Stimulated activated CD4-positive, alpha-beta T cell treated with anti-CD3 and anti-CD28 coated beads, Interleukin-1b, Interleukin-23, amount 100 ng/mL, for 4 hours (primary cell): ENCODE data around the gene ARHGEF10L.
A peak's percentile ranks its signal among the peaks of the same experiment; 100 is the strongest.

Experiments used
- DNase-seq, 2 donors: peaks; one replicate each; pipeline ENCODE4 v3.0.0-alpha.2; 2020; ENCODE audit warnings: low read depth in 2 of 2

The ARHGEF10L gene

DNA sequence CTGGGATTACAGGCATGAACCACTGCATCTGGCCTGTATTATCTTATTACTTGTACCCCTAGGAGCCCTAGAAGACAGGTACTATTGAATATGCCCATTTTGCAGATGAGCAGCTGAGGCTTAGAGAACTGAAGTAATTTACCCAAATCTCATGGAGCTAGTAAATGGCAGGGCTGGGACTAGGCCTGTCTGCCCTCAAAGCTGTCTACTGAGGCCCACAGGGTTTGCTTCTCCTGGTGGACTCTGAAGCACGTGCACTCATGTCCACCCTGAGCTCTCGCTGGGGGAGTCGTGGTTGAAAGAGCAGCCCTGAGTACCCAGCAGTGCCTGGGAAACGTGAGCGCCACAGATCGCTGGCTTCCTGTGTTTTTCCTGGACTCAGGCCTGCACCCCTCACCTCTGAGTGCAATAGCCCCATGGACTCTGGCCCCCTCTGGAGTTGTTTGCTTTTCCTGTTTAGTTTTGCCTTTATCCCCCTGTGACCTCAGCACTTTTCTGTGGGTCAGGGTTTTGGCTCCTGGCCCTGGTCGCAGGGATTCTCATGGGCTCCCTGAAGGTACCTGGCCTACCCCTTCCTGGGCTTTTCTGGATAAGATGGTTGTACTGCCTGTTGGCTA, 52.4 kb downstream of the ARHGEF10L start:
- DNase-seq, result no peak

DNA sequence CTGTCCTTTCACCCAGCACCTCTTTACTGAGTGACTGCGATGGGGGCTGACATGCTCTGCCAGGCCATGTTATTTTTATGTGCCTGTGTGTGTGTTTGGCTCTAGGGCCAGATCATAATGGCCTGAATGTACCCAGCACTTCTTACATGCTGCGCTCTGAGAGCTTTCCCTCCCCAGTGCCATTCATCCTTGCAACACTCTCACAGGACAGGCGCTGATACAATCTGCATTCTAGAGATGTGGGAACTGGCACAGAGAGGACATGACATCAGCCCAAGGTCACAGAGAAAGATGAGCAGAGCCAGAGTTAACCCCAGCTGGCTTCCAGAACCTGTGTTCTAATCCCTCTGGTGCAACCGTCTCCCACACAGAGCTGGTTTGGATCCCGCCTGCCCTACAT, 54.5 kb downstream of the ARHGEF10L start:
- DNase-seq, result no peak

DNA sequence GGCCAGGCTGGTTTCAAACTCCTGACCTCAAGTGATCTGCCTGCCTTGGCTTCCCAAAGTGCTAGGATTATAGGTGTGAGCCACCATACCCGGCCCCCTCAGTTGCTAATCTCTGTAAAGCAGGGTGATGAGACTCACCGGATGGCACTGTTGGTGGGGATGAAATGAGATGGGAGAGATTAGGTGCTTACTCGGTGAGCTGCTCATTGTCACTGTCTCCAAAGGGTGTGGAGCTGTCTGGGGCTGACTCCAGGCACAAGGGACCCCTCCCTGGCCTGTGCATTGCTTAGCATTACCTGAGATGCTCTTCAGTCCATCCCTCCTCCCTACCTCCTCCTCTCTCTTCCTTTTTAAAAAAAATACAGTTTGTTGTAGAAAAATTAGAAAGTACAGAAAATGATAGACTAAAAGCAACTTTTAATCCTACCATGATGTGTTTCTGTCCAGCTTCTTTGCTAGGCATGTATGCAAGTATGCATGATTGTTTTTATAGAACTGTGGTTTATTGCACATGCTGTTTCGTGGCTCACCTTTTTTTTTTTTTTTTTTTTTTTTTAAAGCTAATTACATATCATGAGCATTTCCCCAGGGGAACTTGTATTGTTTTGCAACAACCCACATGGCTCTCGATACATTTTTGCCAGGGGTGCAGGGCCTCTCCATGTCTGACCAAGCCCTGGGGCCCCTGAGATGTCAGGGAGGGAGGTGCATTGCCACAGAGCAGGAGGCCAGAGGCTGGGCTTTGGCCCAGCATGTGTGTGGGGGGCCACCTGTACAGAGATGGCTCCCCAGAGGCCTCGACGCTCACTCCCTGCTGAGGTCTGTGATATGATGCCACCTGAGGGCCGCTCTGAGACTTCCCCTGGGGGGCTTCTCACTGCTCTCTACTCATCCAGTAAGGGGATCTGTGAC, 55.4 kb downstream of the ARHGEF10L start:
- no peak for DNase-seq

DNA sequence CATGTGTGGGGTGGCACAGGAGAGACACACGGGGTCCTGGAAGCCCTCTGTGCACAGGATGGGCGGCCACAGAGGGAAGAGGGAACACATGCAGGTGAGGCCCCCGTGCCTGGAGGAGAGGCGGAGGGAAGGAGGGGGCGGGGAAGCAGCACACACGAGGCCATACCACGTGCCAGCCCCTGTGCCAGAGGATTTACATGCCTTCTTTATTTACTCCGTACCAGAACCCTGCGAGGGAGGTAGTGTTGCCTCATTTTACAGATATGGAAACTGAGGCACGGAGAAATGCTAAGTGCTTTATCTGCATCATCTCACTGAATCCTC, 56.1 kb downstream of the ARHGEF10L start:
- no peak for DNase-seq

DNA sequence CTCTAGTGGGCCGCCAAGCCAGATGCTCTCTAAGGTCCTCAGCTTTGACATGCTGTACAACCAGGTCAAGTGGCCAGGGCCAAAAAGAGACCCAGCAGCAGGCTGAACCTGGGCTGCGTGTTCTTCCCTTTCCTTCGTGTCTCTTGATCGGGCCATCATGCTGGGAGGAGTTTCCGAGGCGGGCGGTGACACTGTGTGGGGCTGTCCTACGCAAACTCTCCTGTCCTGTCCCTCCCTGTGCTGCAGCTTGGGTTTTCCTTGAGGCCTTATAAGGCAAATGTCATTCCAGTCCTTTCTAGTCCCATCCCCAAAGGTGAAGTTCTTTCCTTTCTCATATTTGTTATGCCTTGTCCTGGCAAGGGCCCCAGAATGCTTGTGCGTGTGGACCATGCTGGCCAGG, 56.7 kb downstream of the ARHGEF10L start:
- no peak for DNase-seq

DNA sequence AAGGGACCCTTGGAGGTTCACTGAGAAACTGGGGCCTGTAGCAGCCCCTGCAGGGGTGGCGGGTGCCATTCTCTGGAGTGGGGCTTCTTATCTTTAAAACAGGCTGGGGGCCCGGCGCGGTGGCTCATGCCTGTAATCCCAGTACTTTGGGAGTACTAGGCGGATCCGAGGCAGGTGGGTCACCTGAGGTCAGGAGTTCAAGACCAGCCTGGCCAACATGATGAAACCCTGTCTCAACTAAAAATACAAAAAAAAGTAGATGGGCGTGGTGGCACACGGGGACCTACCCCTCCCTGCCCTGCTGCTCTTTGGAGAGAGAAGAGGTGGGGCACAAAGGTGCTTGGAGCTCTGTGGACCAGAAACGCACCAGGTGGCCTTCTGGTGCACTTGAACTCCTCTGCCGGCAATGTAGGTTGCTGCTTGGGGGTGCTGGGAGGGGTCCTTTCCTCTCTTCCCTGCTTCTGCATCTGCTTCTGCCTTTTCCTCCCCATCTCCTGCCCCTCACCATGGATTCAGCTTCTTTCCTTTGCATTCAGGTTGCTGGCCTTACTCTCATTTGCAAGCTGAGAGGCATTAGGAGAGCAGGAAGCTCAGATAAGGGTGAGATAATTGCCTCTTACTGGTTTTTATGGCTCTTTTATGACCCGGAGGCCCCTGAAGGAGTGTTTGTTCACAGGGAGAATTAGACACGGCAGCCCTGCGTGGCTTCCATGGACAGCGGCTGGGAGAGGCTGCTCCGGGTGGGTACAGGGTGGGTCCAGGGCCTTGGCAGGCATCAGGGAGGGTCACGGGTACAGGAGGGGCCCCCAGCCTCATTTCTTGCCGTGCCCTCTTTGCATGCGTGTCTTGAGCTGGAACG, 57.4 kb downstream of the ARHGEF10L start:
- DNase-seq, result no peak

DNA sequence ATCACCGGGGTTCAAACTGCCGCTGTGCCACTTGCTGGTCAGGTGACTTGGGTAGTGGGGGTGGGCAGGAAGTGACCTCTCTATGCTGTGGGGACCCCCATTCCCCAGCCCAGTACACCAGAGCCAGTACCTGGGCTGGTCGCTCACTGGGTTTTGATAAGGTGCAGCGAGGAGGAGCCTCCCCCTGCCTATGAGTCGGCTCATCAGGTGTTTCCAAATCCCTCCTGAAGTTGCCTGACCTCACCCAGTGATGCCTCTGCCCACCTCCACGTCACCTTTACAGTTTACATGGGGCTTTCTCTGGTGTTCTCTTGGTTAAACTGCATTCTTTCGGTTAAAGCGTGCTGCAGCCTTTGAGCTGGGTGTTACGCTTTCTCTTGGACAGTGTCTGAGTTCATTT, 58.2 kb downstream of the ARHGEF10L start:
- no peak for DNase-seq

DNA sequence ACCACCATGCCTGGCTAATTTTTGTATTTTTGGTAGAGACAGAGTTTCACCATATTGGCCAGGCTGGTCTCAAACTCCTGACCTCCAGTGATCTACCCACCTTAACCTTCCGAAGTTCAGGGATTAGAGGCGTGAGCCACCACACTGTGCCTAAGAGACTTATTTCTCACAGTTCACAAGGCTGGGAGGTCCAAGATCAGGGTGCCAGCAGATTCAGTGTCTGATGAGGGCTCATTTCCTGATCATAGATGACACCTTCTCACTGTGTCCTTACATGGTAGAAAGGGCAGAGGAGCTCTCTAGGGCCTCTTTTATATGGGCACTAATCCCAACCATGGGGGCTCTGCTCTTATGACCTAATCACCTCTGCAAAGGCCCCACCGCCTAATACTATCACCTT, 58.8 kb downstream of the ARHGEF10L start:
- DNase-seq, result no peak

DNA sequence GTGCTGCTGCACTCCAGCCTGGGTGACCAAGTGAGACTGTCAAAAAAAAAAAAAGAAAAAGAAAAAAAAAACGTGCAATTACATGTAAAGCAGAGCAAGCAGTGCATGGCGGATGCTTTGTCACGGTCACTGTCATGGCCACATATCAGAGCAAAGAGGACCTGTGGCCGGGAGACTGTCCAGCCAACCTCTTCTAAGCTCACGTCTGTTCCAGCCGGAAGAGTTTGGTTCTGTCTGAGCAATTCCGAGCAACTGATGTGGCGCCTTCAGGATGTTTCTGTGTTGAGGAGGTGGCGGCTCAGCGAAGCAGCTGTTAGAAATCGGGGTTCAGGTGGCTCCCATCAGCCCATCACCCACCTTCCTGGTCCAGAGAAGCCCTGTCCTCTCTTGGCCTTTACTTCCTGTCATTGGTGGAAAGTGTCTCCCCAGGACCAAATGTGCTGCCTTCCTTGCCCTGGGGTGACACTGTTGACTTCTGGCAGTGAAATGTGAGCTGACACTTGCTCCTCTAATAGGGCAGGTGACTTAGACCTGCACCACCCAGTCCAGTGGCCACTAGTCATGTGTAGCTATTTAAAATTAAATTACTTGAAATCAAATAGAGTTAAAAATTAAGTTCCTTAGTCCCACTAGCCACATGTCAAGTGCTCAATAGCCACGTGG, 59.9 kb downstream of the ARHGEF10L start:
- no peak for DNase-seq

DNA sequence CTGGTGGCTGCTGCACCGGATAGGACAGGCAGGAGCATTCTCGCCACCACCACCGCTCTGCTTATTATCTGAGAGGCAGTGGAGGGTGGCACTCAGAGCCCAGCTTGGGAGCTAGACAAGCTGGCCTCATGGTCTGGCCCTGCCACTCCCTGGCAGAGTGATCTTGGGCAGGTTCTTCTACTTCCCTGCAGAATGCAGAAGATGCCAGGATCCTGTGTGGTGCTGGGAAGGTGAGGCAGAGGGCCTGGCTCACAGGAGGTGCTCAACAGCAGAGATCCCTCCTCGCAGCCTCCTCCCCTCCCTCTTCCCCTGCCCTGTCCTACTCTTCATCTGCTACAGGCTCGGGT, 60.4 kb downstream of the ARHGEF10L start:
- DNase-seq, result no peak

DNA sequence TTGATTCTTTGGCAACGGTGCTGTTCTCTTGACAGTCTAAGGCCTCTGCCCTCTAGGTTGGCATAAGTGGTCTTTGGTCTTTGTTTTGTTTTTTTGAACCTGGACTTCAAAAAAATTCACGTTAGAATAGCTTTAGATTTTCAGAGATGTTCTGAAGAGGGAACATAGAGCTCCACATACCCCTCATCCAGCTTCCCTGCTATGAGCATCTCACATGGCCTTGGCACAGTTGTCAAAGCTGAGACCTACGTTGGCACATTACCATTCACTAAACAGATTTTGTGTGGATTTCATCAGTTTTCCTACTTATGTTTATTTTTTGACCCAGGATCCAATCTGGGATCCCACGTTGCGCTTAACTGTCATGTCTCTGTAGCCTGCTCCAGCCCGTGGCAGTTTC, 60.8 kb downstream of the ARHGEF10L start:
- no peak for DNase-seq

DNA sequence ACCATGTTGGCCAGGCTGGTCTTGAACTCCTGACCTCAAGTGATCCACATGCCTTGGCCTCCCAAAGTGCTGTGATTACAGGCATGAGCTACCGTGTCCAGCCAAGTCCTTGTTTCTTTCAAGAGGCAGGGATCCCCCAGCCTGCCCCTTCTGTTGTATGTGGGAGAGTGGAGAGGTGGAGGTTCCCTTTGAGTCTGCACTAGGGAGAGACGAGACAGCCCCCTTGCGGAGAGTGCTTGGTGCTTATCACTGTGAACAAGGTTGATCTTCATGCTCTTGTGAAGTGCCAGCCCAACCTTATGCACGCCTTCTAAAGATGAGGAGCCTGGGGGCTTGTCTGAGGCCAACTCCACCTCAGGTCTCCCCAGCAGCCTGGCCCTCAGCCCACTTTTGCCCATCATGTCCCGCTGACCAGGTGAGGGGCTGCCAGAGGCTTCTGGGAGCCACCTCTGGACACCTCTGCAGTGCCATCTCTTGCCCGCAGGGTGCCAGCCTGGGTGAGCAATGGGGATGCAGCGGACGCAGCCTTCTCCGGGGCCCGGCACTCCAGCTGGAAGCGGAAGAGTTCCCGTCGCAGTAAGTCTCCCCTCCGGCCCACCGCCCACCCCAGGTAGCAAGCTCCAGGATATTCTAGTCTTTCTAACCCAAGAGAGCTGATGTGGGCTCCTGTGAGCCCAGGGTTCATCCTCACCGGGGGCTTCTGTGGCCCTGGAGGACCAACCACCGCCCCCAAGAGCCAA, 62.3 kb downstream of the ARHGEF10L start:
- no peak for DNase-seq

DNA sequence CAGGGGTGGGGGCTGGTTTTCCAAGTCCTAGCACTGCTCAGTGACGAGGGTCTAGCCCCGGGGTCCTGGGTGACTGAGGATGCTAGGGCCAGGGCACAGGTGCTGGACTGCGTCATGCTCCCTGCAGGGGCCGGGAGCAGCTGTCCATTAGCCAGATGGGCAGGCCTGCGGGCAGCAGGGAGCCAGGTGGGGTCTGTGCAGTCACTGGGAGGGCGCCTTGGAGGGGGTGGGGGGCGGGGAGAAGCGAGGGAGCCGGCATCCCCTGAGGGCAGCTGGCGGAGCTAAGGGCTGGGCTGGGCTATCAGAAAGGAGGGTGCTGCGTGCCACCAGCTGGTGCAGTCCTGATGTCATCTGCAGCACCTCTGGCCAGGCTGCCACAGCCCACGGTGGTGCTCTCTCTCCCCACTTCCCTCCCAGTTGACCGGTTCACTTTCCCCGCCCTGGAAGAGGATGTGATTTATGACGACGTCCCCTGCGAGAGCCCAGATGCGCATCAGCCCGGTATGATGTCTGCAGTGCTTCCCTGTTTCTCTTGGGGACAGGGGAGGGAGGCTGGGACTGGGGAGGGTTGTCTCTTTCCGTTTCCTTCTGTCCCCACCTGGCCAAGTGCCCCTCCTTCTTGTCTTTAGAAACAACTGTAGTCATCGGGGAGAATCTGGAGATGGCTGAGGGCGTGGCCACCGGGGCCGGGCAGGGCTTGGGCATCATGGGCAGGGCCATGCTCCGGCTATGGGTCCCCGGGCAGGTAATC, 63.8 kb downstream of the ARHGEF10L start:
- DNase-seq, result no peak

DNA sequence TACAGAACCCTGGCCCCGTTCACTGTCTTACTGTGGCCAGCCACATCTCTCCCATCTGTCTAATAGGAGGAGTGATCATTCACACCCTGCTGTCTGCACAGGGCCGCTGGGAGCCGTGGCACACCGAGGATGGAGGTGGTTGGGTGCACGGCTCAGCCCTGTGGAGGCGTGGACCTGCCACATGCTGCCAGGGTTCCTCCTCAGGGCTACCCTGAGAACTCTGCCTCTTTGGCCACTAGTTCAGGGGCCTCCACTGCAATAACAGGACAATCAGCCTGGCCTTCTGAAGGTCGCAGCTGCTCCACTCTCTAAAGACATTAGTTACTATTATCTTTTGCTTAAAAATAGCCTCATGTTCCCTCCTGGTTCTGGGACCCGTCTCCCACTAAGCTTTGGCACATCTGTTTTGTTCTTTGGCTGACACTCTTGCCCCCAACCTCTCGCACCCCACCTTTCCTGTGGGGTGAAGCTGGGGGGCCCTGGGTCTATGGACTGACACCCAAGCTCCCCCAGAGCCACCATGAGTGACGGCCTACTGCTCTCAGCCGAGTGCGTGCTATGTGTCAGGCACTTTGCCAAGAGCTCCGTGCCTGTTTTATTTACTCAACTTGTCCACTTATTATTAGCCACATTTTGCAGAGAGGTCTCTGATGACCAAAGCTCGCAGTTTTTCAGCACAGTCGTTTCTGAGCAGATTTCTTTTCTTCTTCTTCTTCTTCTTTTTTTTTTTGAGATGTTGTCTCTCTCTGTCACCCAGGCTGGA, 66.3 kb downstream of the ARHGEF10L start:
- DNase-seq, result no peak

DNA sequence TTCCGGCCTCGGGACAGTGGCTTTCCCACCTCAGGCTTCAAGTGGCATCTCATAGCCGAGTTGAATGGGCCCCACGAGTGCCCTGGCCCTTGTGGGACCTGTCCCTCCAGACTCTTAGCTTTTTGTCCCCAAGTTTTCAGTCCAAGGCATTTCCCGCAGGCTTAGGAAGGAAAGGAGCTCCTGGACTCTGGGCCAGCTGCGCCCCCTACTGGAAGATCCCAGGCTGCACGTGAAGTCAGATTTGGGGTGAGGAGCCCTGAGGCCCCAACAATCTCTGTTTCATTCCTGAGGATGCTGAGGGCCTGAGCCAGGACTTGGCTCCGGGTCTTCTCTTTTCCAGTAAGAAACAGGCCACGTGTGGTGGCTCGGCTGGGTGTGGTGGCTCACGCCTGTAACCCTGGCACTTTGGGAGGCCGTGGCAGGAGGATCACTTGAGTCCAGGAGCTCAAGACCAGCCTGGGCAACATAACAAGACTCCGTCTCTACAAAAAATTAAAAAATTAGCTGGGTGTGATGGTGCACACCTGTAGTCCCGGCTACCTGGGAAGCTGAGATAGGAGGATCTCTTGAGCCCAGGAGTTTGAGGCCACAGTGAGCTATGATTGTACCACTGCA, 67.4 kb downstream of the ARHGEF10L start:
- peak in 1 of 2 donors; percentile 7 for DNase-seq

DNA sequence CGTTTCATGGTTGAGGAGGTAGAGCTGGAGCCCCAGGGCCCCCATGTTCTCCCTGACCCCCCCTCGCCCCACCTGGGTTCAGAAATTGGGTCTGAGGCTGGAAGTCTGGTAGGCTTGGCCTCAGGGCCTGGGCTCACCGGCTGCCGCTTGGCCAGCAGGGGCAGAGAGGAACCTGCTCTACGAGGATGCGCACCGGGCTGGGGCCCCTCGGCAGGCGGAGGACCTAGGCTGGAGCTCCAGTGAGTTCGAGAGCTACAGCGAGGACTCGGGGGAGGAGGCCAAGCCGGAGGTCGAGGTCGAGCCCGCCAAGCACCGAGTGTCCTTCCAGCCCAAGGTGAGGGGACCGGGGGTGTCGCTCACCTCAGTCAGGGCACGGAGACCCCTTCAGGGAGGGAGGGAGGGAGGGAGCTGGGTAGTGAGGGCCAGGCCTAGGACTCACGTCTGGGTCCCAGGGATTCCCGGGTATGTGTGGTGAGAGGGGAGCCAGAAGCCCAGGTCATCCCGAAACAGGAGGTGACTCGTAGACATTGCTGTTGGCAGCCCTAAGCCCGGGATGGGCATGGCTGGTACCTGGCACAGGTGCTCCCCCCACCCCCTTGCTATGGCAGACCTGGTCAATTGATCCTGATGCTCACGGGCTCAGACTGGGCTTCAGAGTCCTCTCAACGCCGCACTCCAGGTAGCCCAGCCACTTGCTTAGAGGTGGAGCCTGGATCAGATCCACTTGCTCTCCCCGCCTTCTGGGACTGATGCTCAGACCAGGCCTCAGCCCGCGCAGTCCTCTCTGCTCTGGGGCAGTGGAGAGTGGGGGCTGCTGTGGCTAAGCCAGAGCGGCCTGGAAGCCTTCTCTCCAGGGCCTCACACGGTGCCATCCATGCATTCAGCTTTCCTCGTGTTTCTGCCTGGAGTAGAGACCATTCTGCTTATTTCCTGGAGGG, 68.4 kb downstream of the ARHGEF10L start:
- no peak for DNase-seq

DNA sequence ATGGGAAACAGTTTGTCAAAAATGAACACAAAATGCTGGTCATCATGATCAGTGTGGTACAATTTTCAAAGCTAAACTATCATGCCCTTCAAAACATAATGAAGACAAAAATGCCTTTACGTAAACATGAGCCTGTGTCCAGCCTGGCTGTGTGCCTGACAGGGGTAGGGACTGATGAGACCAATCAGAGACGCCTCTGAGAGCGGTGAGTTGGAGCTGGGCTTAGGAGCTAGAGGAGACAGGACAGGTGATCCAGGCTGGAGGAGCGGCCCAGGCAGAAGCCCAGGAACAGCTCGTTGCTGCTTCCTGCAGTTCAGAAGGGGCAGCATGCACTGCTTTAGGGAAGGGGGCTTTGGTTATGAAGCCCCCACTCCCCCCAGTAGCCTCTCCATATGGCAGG, 70.0 kb downstream of the ARHGEF10L start:
- DNase-seq, result no peak

DNA sequence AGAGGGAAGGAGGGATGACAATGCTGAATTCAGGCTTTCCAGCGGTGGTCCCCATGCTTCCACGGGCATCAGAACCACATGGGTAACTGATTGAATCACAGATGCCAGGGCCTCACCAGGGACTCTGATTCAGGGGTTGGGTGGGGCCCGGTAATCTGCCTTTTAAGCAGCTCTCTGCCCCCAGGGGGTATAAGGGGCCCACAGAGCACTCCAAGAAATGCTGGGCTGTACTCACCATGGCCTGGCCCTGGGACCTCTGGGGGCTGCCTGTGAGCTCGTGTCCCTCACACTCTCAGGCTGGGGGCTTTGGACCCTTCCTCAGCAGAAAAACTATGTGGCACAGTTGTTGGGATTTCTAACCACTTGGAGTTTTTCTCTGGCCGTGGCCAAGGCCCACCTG, 70.6 kb downstream of the ARHGEF10L start:
- DNase-seq, result no peak
